Activated T-helper 1 cell treated with anti-CD3 and anti-CD28 coated beads, Interleukin-12 subunit alpha, Interleukin-12 subunit beta, Interleukin-2, Interleukin-4 antibody, amounts not matched to agents 30 ng/mL and 10 ng/mL and 1 ng/mL, durations not matched to agents 14 hours and 24 hours and 36 hours (primary cell): Measurements from ENCODE around the gene ABCC8. TPM values are rescaled to one million over a fixed set of nuclear protein-coding genes. Genes with fewer than 3 reads are reported as not detected.
A peak's percentile ranks its signal among the peaks of the same experiment; 100 is the strongest.

Experiments
- DNase-seq: peaks from one replicate; pipeline ENCODE4 v3.0.0; 2021; ENCODE audit warnings: low spot score
- H3K27ac Mint-ChIP-seq: one replicate; pipeline ENCODE4 v1.8.0; 2021; ENCODE audit warnings: mild to moderate bottlenecking, mixed read lengths
- H3K27me3 Mint-ChIP-seq: one replicate; pipeline ENCODE4 v1.8.0; 2022; ENCODE audit warnings: mild to moderate bottlenecking, moderate library complexity, mixed read lengths; ENCODE audit not compliant: insufficient read depth
- H3K36me3 Mint-ChIP-seq: one replicate; pipeline ENCODE4 v1.8.0; 2021; ENCODE audit warnings: low read depth, mixed read lengths
- H3K4me1 Mint-ChIP-seq: one replicate; pipeline ENCODE4 v1.8.0; 2021; ENCODE audit warnings: low read depth, mixed read lengths
- H3K4me3 Mint-ChIP-seq: one replicate; pipeline ENCODE4 v1.8.0; 2021; ENCODE audit warnings: mild to moderate bottlenecking, moderate library complexity, mixed read lengths
- H3K9me3 Mint-ChIP-seq: one replicate; pipeline ENCODE4 v1.8.0; 2021; ENCODE audit warnings: mixed read lengths
- intact Hi-C: fragments of 100-400 bp; cut with micrococcal nuclease; formaldehyde crosslinking; loops from one replicate; pipeline ENCODE4 v1.15.1; 2024
- total RNA-seq: library from RNA; stranded (reverse); gene quantifications from 2 replicates; pipeline ENCODE4 v1.2.3, GENCODE V29; 2022

The ABCC8 gene
- total RNA-seq, 1 donor from 2014 or later: 0.31 TPM

DNA sequence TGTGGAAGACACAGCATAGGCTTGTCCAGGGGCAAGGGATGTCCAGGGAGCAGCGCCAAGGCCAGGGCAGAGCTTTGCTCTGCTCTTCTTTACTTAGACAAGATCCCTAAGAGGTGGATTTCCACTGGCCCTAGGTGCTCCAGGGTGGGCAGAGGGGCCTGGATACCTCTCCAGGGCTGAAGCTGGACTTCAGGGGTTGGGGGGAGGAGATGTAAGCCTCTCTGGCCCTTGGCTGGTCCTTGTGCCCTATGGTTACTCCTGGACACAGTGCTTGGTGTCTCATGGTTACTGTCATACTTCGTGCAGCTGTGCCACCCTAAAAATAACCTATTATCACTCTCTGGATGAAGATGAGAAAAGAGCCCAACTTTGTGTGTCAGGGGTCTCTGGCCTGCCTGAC lies 75.3 kb downstream of the ABCC8 start:
- no peaks in the 10 kb centered on the region for H3K9me3 Mint-ChIP-seq
- no peaks in the 10 kb centered on the region for H3K36me3 Mint-ChIP-seq
- H3K4me3 Mint-ChIP-seq: no peak overlapping the region
- H3K4me1 Mint-ChIP-seq: no peaks in the 10 kb centered on the region
- intact Hi-C loops: no loop called here
- H3K27me3 Mint-ChIP-seq: peaks cover 5% of the 10 kb centered on the region
- no peak overlapping the region for H3K27ac Mint-ChIP-seq
- DNase-seq: no peak

DNA sequence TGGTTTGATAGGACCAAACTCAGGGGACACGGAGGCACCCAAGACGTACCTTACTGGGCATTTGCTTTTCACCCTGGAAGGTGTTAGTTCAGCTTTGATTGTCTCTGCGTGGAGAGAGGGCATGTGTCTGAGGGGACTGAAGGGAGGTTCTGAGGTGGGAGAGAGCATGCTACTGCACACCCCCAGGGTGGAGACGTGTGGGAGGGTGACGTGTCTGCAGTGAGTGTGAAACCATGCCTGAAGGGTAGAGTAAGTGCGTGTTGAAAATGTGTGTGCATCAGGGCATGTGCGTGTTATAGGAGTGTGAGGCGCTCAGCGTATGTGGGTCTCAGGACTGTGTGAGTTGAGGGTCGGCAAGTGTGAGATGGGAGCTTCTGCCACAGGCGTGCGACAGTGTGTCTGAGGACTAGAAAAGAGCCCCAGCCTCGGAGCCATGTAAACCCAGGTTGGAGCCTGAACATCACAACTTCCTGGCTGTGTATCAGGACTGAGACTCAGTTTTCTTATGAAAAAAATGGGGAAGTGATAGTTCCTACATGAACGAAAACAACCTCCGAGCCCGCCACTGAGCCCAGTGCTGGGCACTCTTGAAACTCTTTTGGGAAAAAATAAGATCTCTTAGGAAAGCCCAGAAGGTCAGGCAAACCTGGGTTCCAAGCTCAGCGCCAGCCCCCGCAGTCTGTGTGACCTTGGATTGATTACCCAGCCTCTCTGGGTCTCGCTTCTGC lies 76.4 kb downstream of the ABCC8 start:
- intact Hi-C loops: no loop called here
- no peaks in the 10 kb centered on the region for H3K4me1 Mint-ChIP-seq
- H3K27me3 Mint-ChIP-seq: peaks cover 5% of the 10 kb centered on the region
- no peaks in the 10 kb centered on the region for H3K9me3 Mint-ChIP-seq
- DNase-seq: no peak
- no peak overlapping the region for H3K4me3 Mint-ChIP-seq
- no peaks in the 10 kb centered on the region for H3K36me3 Mint-ChIP-seq
- no peak overlapping the region for H3K27ac Mint-ChIP-seq

DNA sequence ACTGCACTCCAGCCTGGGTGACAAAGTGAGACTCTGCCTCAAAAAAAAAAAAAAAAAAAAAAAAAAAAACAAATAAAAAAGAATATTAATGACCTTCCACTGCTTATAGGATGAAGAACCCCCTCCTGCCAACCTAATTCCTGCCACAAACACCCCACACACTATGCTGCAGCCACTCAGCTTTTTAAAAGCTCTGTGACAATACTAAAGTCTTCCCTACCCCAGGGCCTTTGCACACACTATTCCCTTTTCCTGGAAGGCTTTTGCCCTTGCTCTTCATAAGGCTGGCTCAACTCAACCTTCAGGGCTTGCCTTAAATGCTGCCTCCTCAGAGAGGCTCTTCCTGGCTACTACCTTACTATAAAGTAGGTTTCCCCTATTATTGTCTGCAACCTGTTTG lies 77.4 kb downstream of the ABCC8 start:
- Mint-ChIP-seq H3K27me3 (peaks cover 7% of the 10 kb centered on the region), H3K36me3 (no peaks in the 10 kb centered on the region), H3K27ac (no peak overlapping the region), H3K9me3 (no peaks in the 10 kb centered on the region), H3K4me3 (no peak overlapping the region), H3K4me1 (no peaks in the 10 kb centered on the region)
- no peak for DNase-seq
- intact Hi-C loops: no loop called here

DNA sequence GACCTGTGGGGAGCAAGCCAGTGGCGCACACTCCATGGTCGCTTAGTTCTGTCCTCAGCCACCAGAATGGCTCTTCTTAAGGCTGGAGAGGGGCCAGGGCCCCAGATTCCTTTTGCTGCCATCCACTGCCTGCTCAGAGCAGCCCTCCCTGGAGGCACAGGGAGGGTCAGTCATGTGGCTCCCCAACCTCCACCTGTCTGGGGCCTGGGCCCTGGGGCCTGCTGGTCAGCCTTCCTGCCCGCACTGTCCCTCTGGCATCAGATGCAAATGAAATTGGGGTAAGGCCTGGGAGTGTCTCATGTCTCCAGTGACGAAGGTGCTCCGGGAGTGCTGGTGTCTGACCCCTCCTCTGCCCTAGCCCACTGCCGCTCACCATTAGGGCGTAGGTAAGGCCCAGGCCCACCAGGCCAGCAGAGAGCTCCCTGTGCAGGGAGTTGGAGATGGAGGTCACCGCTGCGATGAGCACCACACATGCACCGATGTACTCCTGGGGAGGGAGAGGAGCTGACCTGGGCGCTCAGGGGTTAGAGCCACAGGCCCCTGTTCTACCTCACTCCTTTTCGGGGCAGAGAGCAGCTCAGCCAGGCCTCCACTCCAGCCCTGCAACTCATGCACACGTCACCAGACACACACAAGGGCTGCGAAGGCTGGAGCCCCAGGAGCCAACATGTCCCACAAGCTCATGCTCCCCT lies 79.2 kb downstream of the ABCC8 start:
- Mint-ChIP-seq H3K9me3 (no peaks in the 10 kb centered on the region), H3K36me3 (no peaks in the 10 kb centered on the region), H3K4me3 (no peak overlapping the region), H3K27ac (no peak overlapping the region), H3K27me3 (peaks cover 9% of the 10 kb centered on the region), H3K4me1 (no peaks in the 10 kb centered on the region)
- no peak for DNase-seq
- intact Hi-C loops: no loop called here

DNA sequence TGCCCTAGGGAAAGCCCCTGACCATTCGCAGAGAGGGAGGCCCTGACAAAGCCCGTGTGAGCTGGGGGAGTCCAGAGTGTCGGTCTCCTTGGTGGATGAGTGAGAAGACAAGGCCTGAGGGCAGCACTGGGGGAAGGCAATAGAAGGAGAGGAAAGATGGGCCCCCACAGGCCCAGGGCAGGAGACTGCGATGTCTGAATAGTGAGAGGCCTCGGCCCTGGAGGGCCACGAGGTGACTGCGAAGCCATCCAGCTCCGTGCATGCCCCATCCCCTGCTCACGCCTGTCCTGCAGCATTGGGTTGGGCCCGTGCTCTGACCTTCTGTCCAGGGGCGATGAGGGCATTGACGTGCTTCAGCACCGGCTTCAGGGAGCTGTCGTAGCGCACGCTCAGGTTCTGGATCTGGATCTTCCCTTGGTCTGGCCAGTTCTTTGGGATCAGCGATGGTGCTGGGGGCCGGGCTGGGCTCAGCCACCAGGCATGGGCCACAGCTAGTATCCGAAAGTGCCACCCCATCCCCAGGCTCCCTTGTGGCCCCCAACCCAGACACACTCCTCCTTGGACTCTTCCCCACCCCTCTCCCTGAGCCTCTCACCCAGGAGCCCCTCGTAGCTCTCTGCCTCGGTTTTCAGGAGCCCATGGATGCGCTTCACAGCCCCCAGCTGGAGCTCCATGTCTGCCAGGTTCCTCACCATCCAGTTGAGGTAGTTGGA lies 79.9 kb downstream of the ABCC8 start:
- intact Hi-C loops: no loop called here
- no peak overlapping the region for H3K4me3 Mint-ChIP-seq
- H3K36me3 Mint-ChIP-seq: no peaks in the 10 kb centered on the region
- no peak overlapping the region for H3K27ac Mint-ChIP-seq
- no peaks in the 10 kb centered on the region for H3K9me3 Mint-ChIP-seq
- no peaks in the 10 kb centered on the region for H3K4me1 Mint-ChIP-seq
- no peak for DNase-seq
- H3K27me3 Mint-ChIP-seq: peaks cover 7% of the 10 kb centered on the region

DNA sequence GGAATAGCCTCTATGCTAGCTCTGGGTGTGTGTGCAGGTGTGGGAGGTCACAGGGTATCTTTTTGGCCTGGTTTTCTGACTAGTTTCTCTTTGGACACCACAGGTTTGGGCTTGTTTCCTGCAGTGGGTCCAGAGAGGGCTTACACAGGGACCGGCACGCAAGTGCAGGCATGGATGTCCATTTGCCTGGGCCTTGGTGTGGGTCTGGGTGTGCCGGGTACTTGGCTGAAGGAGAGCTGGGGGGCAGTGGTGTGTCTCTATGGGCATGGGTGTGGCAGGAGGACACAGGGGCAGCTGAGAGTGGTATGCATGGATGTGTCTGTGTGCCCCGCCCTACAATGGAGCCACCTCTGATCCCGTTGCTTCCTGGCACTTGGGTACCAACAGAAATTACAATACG lies 80.7 kb downstream of the ABCC8 start:
- no peak for DNase-seq
- Mint-ChIP-seq H3K4me1 (no peaks in the 10 kb centered on the region), H3K27ac (no peak overlapping the region), H3K9me3 (no peaks in the 10 kb centered on the region), H3K36me3 (no peaks in the 10 kb centered on the region), H3K27me3 (peaks cover 13% of the 10 kb centered on the region), H3K4me3 (no peak overlapping the region)
- intact Hi-C loops: no loop called here

DNA sequence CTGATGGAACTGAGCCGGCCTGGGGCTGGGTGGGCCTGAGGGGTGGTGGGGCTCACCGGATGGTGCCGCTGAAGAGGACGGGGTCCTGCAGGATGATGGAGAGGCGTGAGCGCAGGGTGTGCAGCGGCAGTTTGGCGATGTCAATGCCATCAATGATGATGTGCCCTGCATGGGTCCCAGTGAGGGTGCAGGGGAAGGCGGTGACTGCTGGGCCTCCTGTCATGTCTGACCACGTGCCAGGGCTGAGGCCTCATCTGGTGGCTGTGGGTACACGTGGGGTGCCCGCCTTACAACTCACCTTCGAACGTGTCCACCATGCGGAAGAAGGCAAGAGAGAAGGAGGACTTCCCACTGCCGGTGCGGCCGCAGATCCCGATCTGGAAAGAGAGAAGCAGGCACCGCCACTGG lies 81.1 kb downstream of the ABCC8 start:
- intact Hi-C loops: no loop called here
- peaks cover 13% of the 10 kb centered on the region for H3K27me3 Mint-ChIP-seq
- H3K4me3 Mint-ChIP-seq: no peak overlapping the region
- no peak for DNase-seq
- no peaks in the 10 kb centered on the region for H3K36me3 Mint-ChIP-seq
- H3K9me3 Mint-ChIP-seq: no peaks in the 10 kb centered on the region
- no peaks in the 10 kb centered on the region for H3K4me1 Mint-ChIP-seq
- no peak overlapping the region for H3K27ac Mint-ChIP-seq

DNA sequence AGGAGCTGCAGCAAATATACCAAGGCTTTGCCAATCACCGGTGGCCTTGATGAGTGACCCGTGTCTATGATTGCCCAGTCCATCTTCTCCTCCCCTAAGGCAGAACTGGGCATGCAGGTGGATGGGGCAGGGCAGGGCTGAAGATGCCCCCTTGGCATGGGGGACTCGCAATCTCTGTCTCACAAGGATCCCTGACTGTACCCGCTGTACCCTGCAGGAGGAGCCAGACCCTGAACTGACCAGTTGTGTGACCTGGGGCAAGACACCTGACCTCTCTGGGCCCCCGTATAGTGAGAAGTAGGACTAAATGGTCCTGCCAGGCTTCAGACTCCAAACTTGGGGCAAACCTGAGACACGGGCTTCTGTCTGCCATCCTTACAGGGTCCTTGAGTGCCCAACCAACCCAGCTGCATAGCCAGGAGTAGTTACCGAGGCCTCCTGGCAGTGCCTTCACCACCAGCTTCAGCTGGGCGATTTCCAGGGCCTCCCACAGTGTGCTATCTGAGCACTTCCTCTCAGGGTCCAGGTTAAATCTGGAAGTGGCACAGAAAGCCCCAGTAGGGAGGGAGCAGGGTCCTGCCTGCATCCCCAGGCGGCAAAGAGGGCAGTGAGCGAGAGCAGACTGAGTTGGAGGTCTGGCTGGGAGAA lies 81.8 kb downstream of the ABCC8 start:
- H3K4me3 Mint-ChIP-seq: no peak overlapping the region
- no peaks in the 10 kb centered on the region for H3K9me3 Mint-ChIP-seq
- H3K4me1 Mint-ChIP-seq: no peaks in the 10 kb centered on the region
- DNase-seq: no peak
- peaks cover 19% of the 10 kb centered on the region for H3K27me3 Mint-ChIP-seq
- H3K36me3 Mint-ChIP-seq: no peaks in the 10 kb centered on the region
- no peak overlapping the region for H3K27ac Mint-ChIP-seq
- intact Hi-C loops: no loop called here

DNA sequence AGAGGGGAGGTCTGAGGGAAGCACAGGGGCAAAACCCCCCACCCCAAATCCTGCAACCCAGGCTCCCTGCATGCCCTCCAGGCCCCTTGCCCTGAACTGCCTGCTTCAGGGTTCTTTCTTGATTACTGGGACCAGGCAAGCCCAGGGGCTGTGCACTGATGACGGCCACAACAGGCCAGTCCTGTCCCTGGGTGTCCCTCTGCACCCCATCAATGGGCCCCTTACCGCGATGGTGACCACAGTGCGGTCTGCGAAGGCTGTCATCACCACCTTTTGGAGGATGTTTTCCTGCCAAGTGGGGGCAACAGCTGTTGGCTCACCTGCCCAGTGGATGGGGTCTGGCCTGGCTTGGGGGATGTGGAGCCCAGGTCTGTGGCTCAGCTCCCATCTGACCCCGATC lies 83.2 kb downstream of the ABCC8 start:
- no peak overlapping the region for H3K4me3 Mint-ChIP-seq
- H3K36me3 Mint-ChIP-seq: no peaks in the 10 kb centered on the region
- intact Hi-C loops: no loop called here
- no peaks in the 10 kb centered on the region for H3K9me3 Mint-ChIP-seq
- H3K27ac Mint-ChIP-seq: no peak overlapping the region
- peaks cover 17% of the 10 kb centered on the region for H3K27me3 Mint-ChIP-seq
- H3K4me1 Mint-ChIP-seq: no peaks in the 10 kb centered on the region
- DNase-seq: no peak

DNA sequence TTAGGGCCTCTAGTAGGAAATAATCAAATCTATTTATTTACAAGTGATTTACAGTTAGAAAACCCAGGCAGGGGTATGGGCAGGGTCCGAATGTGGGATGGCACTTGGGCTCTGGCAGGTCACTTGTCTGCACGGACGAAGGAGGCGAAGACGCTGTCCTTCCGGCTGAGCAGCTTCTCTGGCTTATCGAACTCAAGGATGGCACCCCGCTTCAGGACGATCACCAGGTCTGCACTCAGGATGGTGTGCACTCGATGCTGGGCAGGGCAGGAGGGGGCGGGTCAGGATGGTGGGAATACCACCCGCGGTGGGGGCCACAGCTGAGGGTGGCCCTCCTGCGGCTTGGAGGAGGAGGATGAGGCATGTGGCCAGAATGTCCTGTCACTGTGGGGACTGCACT lies 83.8 kb downstream of the ABCC8 start:
- H3K36me3 Mint-ChIP-seq: no peaks in the 10 kb centered on the region

DNA sequence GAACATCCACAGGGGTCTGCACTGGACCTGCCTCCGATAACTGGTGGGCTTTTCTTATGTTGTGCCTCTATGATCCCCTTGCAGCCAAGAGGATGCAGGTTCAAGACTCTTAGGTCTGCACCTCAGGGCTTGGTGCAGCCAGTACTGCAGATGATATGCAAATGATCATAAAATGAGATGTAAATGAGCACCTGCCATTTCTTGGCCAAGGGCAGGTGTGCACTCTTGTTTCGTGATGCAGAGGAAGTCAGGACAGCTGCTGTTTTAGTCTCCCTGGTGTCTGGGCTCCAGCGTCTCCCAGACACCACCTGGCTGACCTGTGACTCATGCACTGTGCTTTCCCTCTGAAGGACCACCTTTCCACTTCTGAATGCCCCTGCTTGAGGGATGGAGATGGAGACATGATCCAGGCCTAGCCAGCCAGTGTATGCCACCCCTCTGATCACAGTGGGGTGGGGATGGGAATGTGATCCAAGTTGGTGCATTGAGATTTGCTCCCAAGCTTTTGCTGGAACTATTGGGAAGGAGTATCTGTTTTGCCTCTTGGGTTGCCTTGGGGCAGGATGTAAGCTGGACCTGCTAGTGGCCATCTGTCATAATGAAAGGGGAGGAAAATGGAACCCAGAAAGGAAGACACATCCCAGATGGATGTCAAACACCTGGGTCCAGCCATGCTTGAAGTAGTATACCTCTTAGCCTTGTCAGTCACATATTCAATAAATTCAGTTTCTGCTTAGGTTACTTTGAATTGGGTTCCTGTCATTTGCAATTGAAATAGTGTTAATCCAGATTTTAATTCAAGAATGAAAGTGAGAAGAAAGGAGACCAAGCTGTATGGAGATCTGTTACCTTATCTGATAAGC lies 84.9 kb downstream of the ABCC8 start:
- Mint-ChIP-seq H3K4me3 (peak overlapping the region; percentile 2), H3K27me3 (peaks cover 17% of the 10 kb centered on the region), H3K27ac (no peak overlapping the region), H3K4me1 (no peaks in the 10 kb centered on the region), H3K36me3 (no peaks in the 10 kb centered on the region), H3K9me3 (no peaks in the 10 kb centered on the region)
- intact Hi-C loops: no loop called here
- no peak for DNase-seq

More for the DNA sequence above, 83.8 kb downstream of the ABCC8 start:
- Mint-ChIP-seq H3K9me3 (no peaks in the 10 kb centered on the region), H3K4me1 (no peaks in the 10 kb centered on the region), H3K27ac (no peak overlapping the region), H3K27me3 (peaks cover 17% of the 10 kb centered on the region), H3K4me3 (no peak overlapping the region)
- no peak for DNase-seq
- intact Hi-C loops: no loop called here

DNA sequence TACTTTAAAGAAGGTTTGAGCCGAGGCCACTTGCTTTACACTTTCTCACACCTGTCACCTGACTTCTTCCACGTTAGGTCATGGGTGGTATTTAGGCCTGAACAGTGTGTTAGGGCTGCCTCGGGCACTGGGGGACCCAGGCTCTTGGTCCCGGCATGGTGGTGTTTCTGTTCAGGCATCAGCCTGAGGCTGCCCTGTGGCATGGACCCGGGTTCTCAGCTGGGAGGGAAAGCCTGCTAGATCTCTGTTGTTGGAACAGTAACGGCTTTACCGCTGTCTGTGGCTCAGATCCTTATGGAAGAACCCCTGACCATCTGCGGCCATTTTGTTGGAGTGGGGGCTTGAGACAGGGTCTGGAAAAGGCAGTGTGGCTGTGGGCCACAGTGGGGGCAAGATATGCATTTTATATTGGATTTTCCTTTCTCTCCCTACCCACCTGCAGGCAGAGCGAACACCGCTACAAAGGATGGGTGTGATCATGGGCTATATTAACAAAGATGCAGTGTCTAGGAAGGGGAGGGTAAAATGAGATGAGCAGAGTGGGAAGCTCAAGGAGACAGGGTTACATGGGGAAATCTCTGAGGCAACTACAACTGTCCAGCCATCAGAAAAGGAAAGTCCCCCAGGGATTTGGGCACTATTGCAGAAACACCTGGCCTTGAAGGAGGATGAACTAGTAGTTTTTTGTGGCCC lies 86.5 kb downstream of the ABCC8 start:
- Mint-ChIP-seq H3K4me3 (peak overlapping the region; percentile 55), H3K36me3 (no peaks in the 10 kb centered on the region), H3K27me3 (peaks cover 19% of the 10 kb centered on the region), H3K4me1 (no peaks in the 10 kb centered on the region), H3K9me3 (no peaks in the 10 kb centered on the region), H3K27ac (no peak overlapping the region)
- intact Hi-C loops: loop anchor here (1.0 to 5.0 kb wide), 4 partner anchors 37 to 622 kb away; partner anchors contain the start of genes RPS13 and SERGEF
- no peak for DNase-seq
